ENCODE results near the gene CCDC141. TPM values are rescaled to one million over a fixed set of nuclear protein-coding genes. Genes with fewer than 3 reads are reported as not detected.

The CCDC141 gene
- total RNA-seq, 5 donors from 2014 or later (not counting 1 experiment from before 2014, with no cell fraction given), result 13.2 to 44.8 (median 16.8) TPM

GRCh38 chr2:179024445-179024844 is 25.5 kb downstream of the CCDC141 start:
- H3K4me3 ChIP-seq (ENCODE audit: control insufficient read depth in 1 of 2, extremely low read depth in 1 of 2, low read length in 1 of 2), result no peak overlapping the region
- Mint-ChIP-seq H3K27ac (peak overlapping the region; percentile 85 to 89), H3K27me3 (no peaks in the 10 kb centered on the region), H3K9me3 (peaks cover 8 to 29% (median 21%) of the 10 kb centered on the region in 3 donors), H3K4me3 (no peak overlapping the region), H3K4me1 (peaks cover 18 to 29% (median 28%) of the 10 kb centered on the region in 3 donors), H3K36me3 (peaks cover 25% of the 10 kb centered on the region)
- H3K27me3 ChIP-seq (replicated peaks in 1 of 2; ENCODE audit: control insufficient read depth in 2 of 2, extremely low read depth in 1 of 2, insufficient read depth in 2 of 2, low read length in 1 of 2), result no peaks in the 10 kb centered on the region
- POLR2A ChIA-PET, result no interaction called here
- ATAC-seq (replicated peaks in 1 of 4) (peak in 1 of 4 experiments; percentile 28), DNase-seq (no peak)
- no CpG with 5 or more reads among the region's 2 CpGs for WGBS (ENCODE audit: insufficient coverage)
- CTCF ChIA-PET, result no interaction called here
- no peaks in the 10 kb centered on the region for H3K9me3 ChIP-seq
- no peaks in the 10 kb centered on the region for H3K36me3 ChIP-seq (ENCODE audit: control insufficient read depth in 2 of 2, extremely low read depth in 1 of 2, insufficient read depth in 1 of 2, low read length in 1 of 2)
- H3K27ac ChIP-seq (ENCODE audit: low read length), result no peak overlapping the region
- peaks cover 0 to 6% of the 10 kb centered on the region in 2 experiments for H3K4me1 ChIP-seq (ENCODE audit: control insufficient read depth in 1 of 2, extremely low read depth in 1 of 2, insufficient read depth in 2 of 2, low read length in 2 of 2)

- 100% methylated on average over 2 of the region's 5 CpGs for WGBS (ENCODE audit: insufficient coverage)
- Mint-ChIP-seq H3K4me3 (no peak overlapping the region), H3K27ac (no peak overlapping the region), H3K4me1 (peaks cover 27 to 36% (median 32%) of the 10 kb centered on the region in 3 donors), H3K27me3 (no peaks in the 10 kb centered on the region), H3K9me3 (peaks cover 4 to 17% (median 9%) of the 10 kb centered on the region in 3 donors), H3K36me3 (peaks cover 14% of the 10 kb centered on the region)
- no peaks in the 10 kb centered on the region for H3K9me3 ChIP-seq
- H3K4me3 ChIP-seq (ENCODE audit: control insufficient read depth in 1 of 2, extremely low read depth in 1 of 2, low read length in 1 of 2), result no peak overlapping the region
- DNase-seq (no peak), ATAC-seq (replicated peaks in 1 of 4) (no peak)
- POLR2A ChIA-PET, result no interaction called here
- H3K36me3 ChIP-seq (ENCODE audit: control insufficient read depth in 2 of 2, extremely low read depth in 1 of 2, insufficient read depth in 1 of 2, low read length in 1 of 2), result no peaks in the 10 kb centered on the region
- H3K27ac ChIP-seq (ENCODE audit: low read length), result no peak overlapping the region
- peaks cover 0 to 13% of the 10 kb centered on the region in 2 experiments for H3K4me1 ChIP-seq (ENCODE audit: control insufficient read depth in 1 of 2, extremely low read depth in 1 of 2, insufficient read depth in 2 of 2, low read length in 2 of 2)
- CTCF ChIA-PET, result no interaction called here
- no peaks in the 10 kb centered on the region for H3K27me3 ChIP-seq (replicated peaks in 1 of 2; ENCODE audit: control insufficient read depth in 2 of 2, extremely low read depth in 1 of 2, insufficient read depth in 2 of 2, low read length in 1 of 2)
Observed at GRCh38 chr2:179022685-179023084, 27.3 kb downstream of the CCDC141 start.

- H3K27ac ChIP-seq (ENCODE audit: low read length), result no peak overlapping the region
- no peak overlapping the region for H3K4me3 Mint-ChIP-seq
- no peaks in the 10 kb centered on the region for H3K9me3 ChIP-seq
- ChIA-PET POLR2A (no interaction called here), CTCF (no interaction called here)
- DNase-seq, result no peak
- H3K27ac Mint-ChIP-seq, result no peak overlapping the region
- no peaks in the 10 kb centered on the region for H3K27me3 ChIP-seq (replicated peaks in 1 of 2; ENCODE audit: control insufficient read depth in 2 of 2, extremely low read depth in 1 of 2, insufficient read depth in 2 of 2, low read length in 1 of 2)
- no peak overlapping the region for H3K4me3 ChIP-seq (ENCODE audit: control insufficient read depth in 1 of 2, extremely low read depth in 1 of 2, low read length in 1 of 2)
- peaks cover 6% of the 10 kb centered on the region for H3K36me3 Mint-ChIP-seq
- no peaks in the 10 kb centered on the region for H3K36me3 ChIP-seq (ENCODE audit: control insufficient read depth in 2 of 2, extremely low read depth in 1 of 2, insufficient read depth in 1 of 2, low read length in 1 of 2)
- ATAC-seq (replicated peaks in 1 of 4), result no peak
- H3K27me3 Mint-ChIP-seq, result no peaks in the 10 kb centered on the region
- WGBS (ENCODE audit: insufficient coverage), result no CpG with 5 or more reads among the region's 2 CpGs
- H3K4me1 Mint-ChIP-seq, result peaks cover 27 to 37% (median 35%) of the 10 kb centered on the region in 3 donors
- peaks cover 0 to 13% of the 10 kb centered on the region in 2 experiments for H3K4me1 ChIP-seq (ENCODE audit: control insufficient read depth in 1 of 2, extremely low read depth in 1 of 2, insufficient read depth in 2 of 2, low read length in 2 of 2)
- peaks cover 0 to 7% (median 6%) of the 10 kb centered on the region in 3 donors for H3K9me3 Mint-ChIP-seq
Observed at GRCh38 chr2:179021258-179021657, 28.7 kb downstream of the CCDC141 start.

GRCh38 chr2:179020156-179020750 is 29.7 kb downstream of the CCDC141 start:
- H3K4me3 Mint-ChIP-seq, result no peak overlapping the region
- Histone ChIP-seq H3K9me3 (no peaks in the 10 kb centered on the region), H3K27ac (ENCODE audit: low read length) (no peak overlapping the region), H3K4me3 (ENCODE audit: control insufficient read depth in 1 of 2, extremely low read depth in 1 of 2, low read length in 1 of 2) (no peak overlapping the region), H3K36me3 (ENCODE audit: control insufficient read depth in 2 of 2, extremely low read depth in 1 of 2, insufficient read depth in 1 of 2, low read length in 1 of 2) (no peaks in the 10 kb centered on the region), H3K4me1 (ENCODE audit: control insufficient read depth in 1 of 2, extremely low read depth in 1 of 2, insufficient read depth in 2 of 2, low read length in 2 of 2) (peaks cover 0 to 13% of the 10 kb centered on the region in 2 experiments), H3K27me3 (replicated peaks in 1 of 2; ENCODE audit: control insufficient read depth in 2 of 2, extremely low read depth in 1 of 2, insufficient read depth in 2 of 2, low read length in 1 of 2) (no peaks in the 10 kb centered on the region)
- ChIA-PET CTCF (interaction anchor here in 1 of 2 donors (0.7 to 1.5 kb wide), 4 partner anchors 10 to 129 kb away, joined by 3 to 5 read pairs (median 4); no protein-coding TSS in a partner anchor), POLR2A (interaction anchor here in 1 of 2 donors (0.6 kb wide), 1 partner anchor 74 kb away, joined by 3 read pairs; no protein-coding TSS in a partner anchor)
- H3K4me1 Mint-ChIP-seq, result peaks cover 22 to 32% (median 30%) of the 10 kb centered on the region in 3 donors
- 100% methylated on average over 1 of the region's 3 CpGs for WGBS (ENCODE audit: insufficient coverage)
- H3K27ac Mint-ChIP-seq, result no peak overlapping the region
- H3K27me3 Mint-ChIP-seq, result no peaks in the 10 kb centered on the region
- DNase-seq (peak in 28 of 35 experiments; percentile 4 to 50 (median 26)), ATAC-seq (replicated peaks in 1 of 4) (peak; percentile 61 to 73 (median 65))
- peaks cover 0 to 3% (median under 1%) of the 10 kb centered on the region in 3 donors for H3K9me3 Mint-ChIP-seq
- no peaks in the 10 kb centered on the region for H3K36me3 Mint-ChIP-seq

GRCh38 chr2:179019260-179019659 is 30.7 kb downstream of the CCDC141 start:
- peaks cover 4% of the 10 kb centered on the region for H3K36me3 Mint-ChIP-seq

GRCh38 chr2:179017773-179018357 is 32.1 kb downstream of the CCDC141 start:
- Mint-ChIP-seq H3K4me3 (no peak overlapping the region), H3K27ac (no peak overlapping the region), H3K9me3 (peaks cover 2 to 9% (median 3%) of the 10 kb centered on the region in 3 donors), H3K36me3 (peaks cover 13% of the 10 kb centered on the region), H3K27me3 (no peaks in the 10 kb centered on the region), H3K4me1 (peaks cover 9 to 22% (median 16%) of the 10 kb centered on the region in 3 donors)
- Histone ChIP-seq H3K27ac (ENCODE audit: low read length) (no peak overlapping the region), H3K4me3 (ENCODE audit: control insufficient read depth in 1 of 2, extremely low read depth in 1 of 2, low read length in 1 of 2) (no peak overlapping the region), H3K27me3 (replicated peaks in 1 of 2; ENCODE audit: control insufficient read depth in 2 of 2, extremely low read depth in 1 of 2, insufficient read depth in 2 of 2, low read length in 1 of 2) (no peaks in the 10 kb centered on the region), H3K4me1 (ENCODE audit: control insufficient read depth in 1 of 2, extremely low read depth in 1 of 2, insufficient read depth in 2 of 2, low read length in 2 of 2) (peaks cover 0 to 7% of the 10 kb centered on the region in 2 experiments), H3K36me3 (ENCODE audit: control insufficient read depth in 2 of 2, extremely low read depth in 1 of 2, insufficient read depth in 1 of 2, low read length in 1 of 2) (no peaks in the 10 kb centered on the region), H3K9me3 (no peaks in the 10 kb centered on the region)
- ATAC-seq (replicated peaks in 1 of 4), result no peak
- ChIA-PET POLR2A (interaction anchor here in 1 of 2 donors (0.5 kb wide), 1 partner anchor 13 kb away, joined by 3 read pairs; no protein-coding TSS in a partner anchor), CTCF (no interaction called here)
- no peak for DNase-seq
- 0% methylated on average over 1 of the region's 3 CpGs for WGBS (ENCODE audit: insufficient coverage)

More at GRCh38 chr2:179019260-179019659, 30.7 kb downstream of the CCDC141 start:
- Mint-ChIP-seq H3K27me3 (no peaks in the 10 kb centered on the region), H3K4me3 (no peak overlapping the region), H3K4me1 (peaks cover 12 to 25% (median 20%) of the 10 kb centered on the region in 3 donors), H3K27ac (no peak overlapping the region), H3K9me3 (peaks cover 2 to 5% (median 2%) of the 10 kb centered on the region in 3 donors)
- Histone ChIP-seq H3K4me1 (ENCODE audit: control insufficient read depth in 1 of 2, extremely low read depth in 1 of 2, insufficient read depth in 2 of 2, low read length in 2 of 2) (peaks cover 0 to 7% of the 10 kb centered on the region in 2 experiments), H3K27me3 (replicated peaks in 1 of 2; ENCODE audit: control insufficient read depth in 2 of 2, extremely low read depth in 1 of 2, insufficient read depth in 2 of 2, low read length in 1 of 2) (no peaks in the 10 kb centered on the region), H3K4me3 (ENCODE audit: control insufficient read depth in 1 of 2, extremely low read depth in 1 of 2, low read length in 1 of 2) (no peak overlapping the region), H3K36me3 (ENCODE audit: control insufficient read depth in 2 of 2, extremely low read depth in 1 of 2, insufficient read depth in 1 of 2, low read length in 1 of 2) (no peaks in the 10 kb centered on the region), H3K9me3 (no peaks in the 10 kb centered on the region), H3K27ac (ENCODE audit: low read length) (no peak overlapping the region)
- POLR2A ChIA-PET, result no interaction called here
- CTCF ChIA-PET, result interaction anchor here in 1 of 2 donors (1.1 to 1.5 kb wide), 3 partner anchors 12 to 128 kb away, joined by 3 to 5 read pairs (median 4); no protein-coding TSS in a partner anchor
- WGBS (ENCODE audit: insufficient coverage), result no CpG with 5 or more reads among the region's 5 CpGs
- no peak for ATAC-seq (replicated peaks in 1 of 4)
- no peak for DNase-seq
